NCI-H345 treated with DMSO at 0.1 percent for 48 hours (cell line): ENCODE data around the gene EHMT1.
A peak's percentile ranks its signal among the peaks of the same experiment; 100 is the strongest.

Experiments
- DNase-seq: peaks from one replicate; lab custom pipeline; 2025; ENCODE audit not compliant: unreplicated experiment; lab: John Stamatoyannopoulos, UW

EHMT1 gene

DNA sequence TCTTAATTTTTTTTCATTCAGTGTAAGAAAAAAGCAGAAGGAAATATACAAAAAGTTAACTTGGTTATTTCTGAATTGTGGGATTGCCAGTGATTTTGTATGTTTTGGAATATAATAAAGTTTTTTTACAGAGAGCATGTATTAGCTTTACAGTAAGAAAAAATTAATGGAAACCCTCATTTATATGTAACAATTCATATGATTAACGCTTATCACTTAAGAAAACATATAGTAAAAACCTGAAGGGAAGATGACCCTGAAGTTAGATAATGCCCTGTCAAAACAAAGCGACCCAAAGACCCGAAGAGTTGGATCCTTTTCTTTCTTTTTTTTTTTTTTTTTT lies 52.4 kb downstream of the EHMT1 start:
- DNase-seq = no peak

GRCh38 chr9:137671721-137672120 lies 52.9 kb downstream of the EHMT1 start:
- DNase-seq = no peak

- DNase-seq = peak; percentile 38
These were observed 54.3 kb downstream of the EHMT1 start for GRCh38 chr9:137672907-137673791.

DNA sequence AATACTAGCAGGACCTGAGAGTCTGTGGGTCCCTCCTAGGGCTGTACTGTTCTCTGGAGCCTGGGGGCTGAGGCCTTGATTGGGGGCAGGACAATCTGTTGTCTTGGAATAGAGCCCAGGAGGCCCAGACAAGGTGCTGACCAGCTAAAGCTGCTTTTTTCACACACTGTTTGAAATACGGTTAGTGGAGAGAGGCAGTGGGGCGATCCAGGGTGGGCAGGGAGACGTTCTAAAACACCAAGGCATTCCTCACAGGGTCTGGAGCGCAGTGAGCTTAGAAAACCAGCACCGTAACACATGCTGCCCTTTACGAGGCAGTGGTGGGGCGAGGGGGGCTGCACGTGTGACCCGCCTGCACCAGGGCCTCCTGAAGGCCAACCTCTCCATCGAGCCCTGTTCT lies 55.1 kb downstream of the EHMT1 start:
- DNase-seq = no peak

- no peak for DNase-seq
These were observed 55.6 kb downstream of the EHMT1 start for GRCh38 chr9:137674307-137674975.

DNA sequence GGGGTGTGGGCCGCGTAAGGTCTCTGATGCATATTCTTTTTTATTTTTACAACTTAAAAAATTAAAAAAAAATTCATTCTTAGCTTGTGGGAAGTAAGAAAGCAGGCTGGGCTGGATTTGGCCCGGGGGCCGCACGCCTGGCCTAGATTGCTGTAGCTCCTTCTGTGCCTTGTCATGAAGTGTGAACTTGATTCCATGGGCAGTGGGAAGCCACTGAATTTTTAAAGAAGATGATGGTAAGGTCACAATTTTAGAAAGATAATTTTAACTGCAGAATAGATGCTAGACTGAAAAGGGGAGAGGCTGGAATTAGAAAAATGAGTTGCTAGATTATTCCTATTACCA lies 56.1 kb downstream of the EHMT1 start:
- no peak for DNase-seq

DNA sequence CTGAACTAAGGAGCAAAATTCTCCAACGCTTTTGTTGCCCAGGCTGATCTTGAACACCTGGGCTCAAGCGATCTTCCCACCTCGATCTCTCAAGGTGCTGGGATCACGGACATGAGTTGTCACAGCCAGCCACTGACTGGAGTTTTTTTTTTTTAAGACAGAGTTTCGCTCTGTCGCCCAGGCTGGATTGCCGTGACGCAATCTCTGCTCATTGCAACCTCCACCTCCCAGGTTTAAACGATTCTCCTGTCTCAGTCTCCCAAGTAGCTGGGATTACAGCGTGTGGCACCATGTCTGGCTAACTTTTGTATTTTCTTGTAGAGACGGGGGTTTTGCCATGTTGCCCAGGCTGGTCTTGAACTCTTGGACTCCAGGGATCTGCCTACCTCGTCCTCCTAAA lies 58.2 kb downstream of the EHMT1 start:
- DNase-seq = no peak

DNA sequence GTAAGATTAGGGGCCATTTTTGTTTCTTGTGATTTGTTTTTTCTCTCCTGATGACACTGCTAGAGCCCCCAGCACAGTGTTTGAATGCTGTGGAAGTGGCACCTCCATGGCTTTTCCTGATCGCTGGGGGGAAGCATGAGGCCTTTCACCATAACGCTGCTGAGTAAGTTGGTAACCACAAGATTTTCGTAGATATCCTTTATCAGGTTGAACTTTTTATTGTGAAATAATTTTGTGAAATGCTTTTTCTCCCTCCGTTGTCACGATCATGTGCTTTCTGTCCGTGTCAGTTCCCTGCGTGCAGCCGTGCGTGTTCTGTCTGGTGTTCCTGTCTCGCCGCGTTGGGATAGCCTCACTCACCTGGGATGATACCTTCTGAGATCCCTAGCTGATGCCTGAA lies 59.4 kb downstream of the EHMT1 start:
- DNase-seq = no peak

DNA sequence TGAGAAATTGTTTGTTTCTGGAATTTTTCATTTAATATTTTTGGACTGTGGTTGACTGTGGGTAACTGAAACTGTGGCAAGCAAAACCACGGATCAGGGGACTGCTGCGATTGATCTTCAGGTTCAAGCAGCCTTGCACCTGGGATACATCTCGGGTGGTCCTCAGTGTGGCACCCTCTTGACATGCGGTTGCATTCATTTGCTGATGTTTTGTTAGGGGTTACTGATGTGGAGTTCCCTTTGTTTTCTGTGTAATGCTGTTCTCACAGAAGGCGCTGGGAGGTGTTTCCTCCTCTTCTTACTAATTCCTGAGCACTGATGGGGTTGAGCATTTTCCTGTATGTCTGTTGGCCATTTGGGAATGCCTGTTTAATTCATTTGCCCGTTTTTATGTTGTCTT lies 60.4 kb downstream of the EHMT1 start:
- peak; percentile 6 for DNase-seq

DNA sequence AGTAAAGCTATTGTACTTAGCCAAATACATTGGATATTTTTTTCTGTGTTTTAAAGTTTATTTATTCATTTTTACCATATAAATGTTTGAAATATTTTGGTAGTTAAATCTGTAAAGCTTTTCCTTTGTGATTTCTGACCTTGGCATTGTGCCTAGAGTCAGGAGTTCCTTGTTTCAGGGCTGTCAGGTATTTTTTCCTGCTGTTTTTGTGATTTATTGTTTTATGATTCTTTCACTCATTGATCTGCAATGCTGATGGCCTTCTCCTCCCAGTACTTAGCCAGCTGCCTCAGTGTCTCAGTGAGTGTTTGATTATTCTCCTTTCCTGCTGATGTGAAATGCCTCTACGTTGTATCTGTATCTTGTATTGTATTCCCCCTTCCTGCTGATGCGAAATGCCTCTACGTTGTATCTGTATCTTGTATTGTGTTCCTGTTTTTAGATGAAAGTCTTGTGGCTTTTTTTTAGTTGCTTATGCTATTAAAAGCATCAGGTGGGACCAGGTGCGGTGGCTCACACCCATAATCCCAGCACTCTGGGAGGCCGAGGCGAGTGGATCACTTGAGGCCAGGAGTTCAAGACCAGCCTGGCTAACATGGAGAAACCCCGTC lies 61.0 kb downstream of the EHMT1 start:
- no peak for DNase-seq

DNA sequence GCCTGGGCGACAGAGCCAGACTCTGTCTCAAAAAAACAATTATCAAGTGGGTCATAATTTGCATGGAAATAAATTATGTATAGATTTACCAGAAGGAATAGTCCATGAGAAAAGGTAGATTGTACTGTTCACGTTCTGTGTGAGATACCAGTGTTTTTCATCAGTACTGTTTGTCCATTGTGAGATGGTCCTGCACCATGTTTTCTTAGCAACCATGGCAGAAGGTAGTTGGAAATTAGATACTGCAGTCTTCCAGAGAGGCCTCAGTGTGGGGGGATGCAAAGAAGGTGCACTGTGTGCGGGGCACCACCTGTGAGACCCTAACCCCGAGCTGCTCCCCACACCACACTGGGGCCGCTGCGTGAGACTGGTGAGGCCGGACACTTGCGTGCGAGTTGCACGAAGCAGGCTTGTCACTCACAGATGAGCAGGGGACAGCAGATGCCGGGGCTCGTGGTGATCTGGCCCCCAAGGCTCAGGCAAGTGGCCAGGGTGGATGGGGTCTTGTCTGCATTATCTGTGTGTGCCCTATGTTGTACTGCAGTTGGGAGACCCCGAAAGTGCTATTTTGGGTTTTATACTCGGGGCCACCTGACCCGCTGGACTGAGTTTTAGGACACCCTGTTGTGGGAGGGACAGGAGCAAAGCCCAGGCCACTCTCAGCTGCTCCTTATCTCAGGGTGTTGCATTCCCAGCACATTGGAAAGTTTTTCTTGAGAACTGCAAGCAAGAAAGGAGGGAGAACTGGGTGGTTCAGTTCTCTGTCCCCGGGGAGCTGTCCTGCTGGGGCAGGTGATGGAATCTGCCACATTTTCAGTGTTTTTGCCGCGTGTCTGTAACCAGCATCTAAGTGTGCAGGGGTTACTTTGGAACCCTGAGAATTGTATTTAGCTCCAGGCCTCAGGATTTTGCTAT lies 61.9 kb downstream of the EHMT1 start:
- no peak for DNase-seq

- DNase-seq = peak; percentile 50
These were observed 63.8 kb downstream of the EHMT1 start for GRCh38 chr9:137682428-137683105.

DNA sequence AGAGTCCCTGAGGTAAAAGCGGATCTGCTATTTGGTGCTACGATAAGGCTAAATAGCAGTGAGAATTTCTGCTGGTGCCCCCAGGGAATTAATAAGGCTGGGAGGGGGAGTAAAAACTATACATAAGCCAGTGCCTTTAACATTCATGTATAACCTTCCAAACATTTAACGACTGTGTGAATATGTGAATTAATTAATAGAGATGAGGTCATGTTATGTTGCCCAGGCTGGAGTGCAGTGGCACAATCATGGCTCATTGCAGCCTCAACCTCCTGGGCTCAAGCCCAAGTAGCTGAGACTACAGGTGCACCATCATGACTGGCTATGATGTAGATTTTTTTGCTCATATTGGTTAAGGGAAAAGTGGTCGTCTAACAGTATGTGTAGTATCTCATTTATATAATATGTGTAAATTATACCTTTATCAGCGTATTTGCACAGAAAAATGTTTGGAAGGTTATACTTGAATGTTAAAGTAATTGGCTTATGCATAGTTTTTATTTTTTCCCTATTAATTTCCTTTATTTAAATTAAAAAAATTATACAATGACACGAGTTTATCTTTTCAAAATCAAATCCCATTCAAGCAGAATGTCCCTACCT lies 64.6 kb downstream of the EHMT1 start:
- DNase-seq = no peak

DNA sequence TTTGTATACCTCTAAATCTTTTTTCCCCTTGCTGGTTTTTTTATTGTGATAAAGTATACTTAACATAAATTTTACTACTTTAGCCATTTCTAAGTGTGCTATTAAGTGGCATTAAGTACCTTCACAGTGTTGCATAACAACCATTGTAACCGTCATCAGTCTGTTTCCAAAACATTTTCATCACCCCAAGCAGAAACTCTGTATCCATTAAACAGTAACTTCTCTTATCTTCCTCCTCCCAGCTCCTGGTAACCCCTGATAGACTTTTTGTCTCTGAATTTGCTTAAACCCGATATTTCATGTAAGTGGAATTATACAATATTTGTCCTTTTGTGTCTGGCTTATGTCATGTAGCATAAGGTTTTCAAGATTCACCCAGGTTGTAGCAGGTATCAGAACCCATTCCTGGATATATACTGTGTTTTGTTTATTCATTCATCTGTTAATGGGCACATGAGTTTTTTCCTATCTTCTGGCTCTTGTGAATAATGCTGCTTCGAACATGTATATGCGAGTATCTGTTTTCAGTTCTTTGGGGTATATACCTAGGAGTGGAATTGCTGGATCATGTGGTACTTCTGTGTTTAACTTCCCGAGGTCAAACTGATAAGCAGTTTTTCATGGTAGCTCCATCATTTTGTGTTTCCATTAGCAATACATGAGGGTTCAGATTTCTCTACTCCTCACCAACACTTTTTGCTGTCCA lies 66.4 kb downstream of the EHMT1 start:
- no peak for DNase-seq

DNA sequence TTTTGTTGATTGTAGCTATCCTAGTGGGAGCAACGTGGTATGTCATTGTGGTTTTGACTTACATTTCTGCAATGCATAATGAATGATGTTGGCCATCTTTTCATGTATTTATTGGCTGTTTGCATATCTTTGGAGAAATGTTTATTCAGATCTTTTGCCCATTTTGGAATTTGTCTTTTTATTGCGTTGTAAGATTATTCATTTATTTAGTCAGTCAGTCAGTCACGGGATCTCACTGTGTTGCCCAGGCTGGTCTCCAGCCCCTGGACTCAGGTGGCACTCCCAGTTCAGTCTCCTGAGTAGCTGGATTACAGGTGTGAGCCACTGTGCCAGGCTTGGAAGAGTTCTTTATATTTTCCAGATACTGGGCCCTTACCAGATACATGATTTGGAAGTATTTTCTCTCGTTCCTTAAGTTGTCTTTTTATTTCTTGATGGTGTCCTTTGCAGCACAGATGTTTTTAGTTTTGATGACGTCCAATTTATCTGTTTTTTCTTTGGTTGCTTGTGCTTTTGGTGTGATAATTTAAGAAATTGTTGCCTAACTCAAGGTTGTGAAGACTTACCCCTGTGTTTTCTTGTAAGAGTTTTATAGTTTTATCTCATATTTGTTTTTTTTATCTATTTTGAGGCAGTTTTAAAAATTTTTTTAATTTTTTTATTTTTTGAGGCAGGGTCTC lies 67.1 kb downstream of the EHMT1 start:
- DNase-seq = no peak

- no peak for DNase-seq
These were observed 69.5 kb downstream of the EHMT1 start for GRCh38 chr9:137688261-137688660.

- DNase-seq = no peak
These were observed 69.9 kb downstream of the EHMT1 start for GRCh38 chr9:137688725-137689124.

GRCh38 chr9:137689745-137690529 lies 71.1 kb downstream of the EHMT1 start:
- no peak for DNase-seq
